GM23338 (cell line): Measurements from ENCODE around the gene LZTS3. TPM values are rescaled to one million over a fixed set of nuclear protein-coding genes. Genes with fewer than 3 reads are reported as not detected.

Experiments used
- ATAC-seq: fragments of 200-7000 bp; cut with Tn5 transposase; 3 replicates; pipeline ENCODE4 v1.9.1; 2020
- DNase-seq: peaks from one replicate; pipeline ENCODE4 v3.0.0-alpha.2; 2015; ENCODE audit warnings: low spot score
- H2AFZ ChIP-seq: fragments of 200-600 bp; sonication (generic); 2 replicates; pipeline ENCODE4 v1.8.0; 2016; ENCODE audit warnings: antibody characterized with exemption, mild to moderate bottlenecking, moderate library complexity
- H3F3A ChIP-seq: fragments of 200-600 bp; sonication (generic); replicated peaks from 2 replicates; pipeline ENCODE4 v1.8.0; 2017; ENCODE audit warnings: antibody characterized with exemption, mixed run types, low read depth
- H3K27ac ChIP-seq: fragments of 200-600 bp; sonication (generic); 2 replicates; pipeline ENCODE4 v1.6.1; 2016; ENCODE audit warnings: low read depth
- H3K27me3 ChIP-seq: fragments of 200-600 bp; sonication (generic); 2 replicates; pipeline ENCODE4 v1.8.0; 2016; ENCODE audit warnings: mild to moderate bottlenecking, mixed run types, moderate library complexity; ENCODE audit not compliant: insufficient read depth
- H3K36me3 ChIP-seq: fragments of 200-600 bp; sonication (generic); 2 replicates; pipeline ENCODE4 v1.8.0; 2016; ENCODE audit warnings: mild to moderate bottlenecking; ENCODE audit not compliant: insufficient read depth
- H3K4me1 ChIP-seq: fragments of 200-600 bp; sonication (generic); 2 replicates; pipeline ENCODE4 v1.8.0; 2016; ENCODE audit warnings: mild to moderate bottlenecking, moderate library complexity; ENCODE audit not compliant: insufficient read depth
- H3K4me2 ChIP-seq: fragments of 200-600 bp; sonication (generic); 2 replicates; pipeline ENCODE4 v1.7.1; 2017; ENCODE audit warnings: mixed run types
- H3K4me3 ChIP-seq: fragments of 200-600 bp; sonication (generic); 2 replicates; pipeline ENCODE4 v1.6.1; 2016; ENCODE audit warnings: mixed run types
- H3K79me2 ChIP-seq: fragments of 200-600 bp; sonication (generic); replicated peaks from 2 replicates; pipeline ENCODE4 v1.8.0; 2017; ENCODE audit warnings: mild to moderate bottlenecking; ENCODE audit not compliant: insufficient read depth
- H3K9me2 ChIP-seq: fragments of 200-600 bp; sonication (generic); 2 replicates; pipeline ENCODE4 v1.8.0; 2017; ENCODE audit not compliant: insufficient read depth
- H4K20me1 ChIP-seq: fragments of 200-600 bp; sonication (generic); replicated peaks from 2 replicates; pipeline ENCODE4 v1.8.0; 2017; ENCODE audit warnings: mild to moderate bottlenecking; ENCODE audit not compliant: insufficient read depth
- H3K27ac Mint-ChIP-seq: 2 replicates; pipeline ENCODE4 v1.8.0; 2020; ENCODE audit warnings: inconsistent platforms, mild to moderate bottlenecking, moderate library complexity, mixed read lengths
- H3K27me3 Mint-ChIP-seq: 3 replicates; pipeline ENCODE4 v1.8.0; 2022; ENCODE audit warnings: low read depth, mild to moderate bottlenecking, moderate library complexity, mixed read lengths, inconsistent platforms; ENCODE audit not compliant: insufficient read depth, poor library complexity
- H3K36me3 Mint-ChIP-seq: 3 replicates; pipeline ENCODE4 v1.8.0; 2021; ENCODE audit warnings: low read depth, mild to moderate bottlenecking, inconsistent platforms, moderate library complexity, mixed read lengths
- H3K4me1 Mint-ChIP-seq: 3 replicates; pipeline ENCODE4 v1.8.0; 2020; ENCODE audit warnings: mild to moderate bottlenecking, inconsistent platforms, mixed read lengths
- H3K4me3 Mint-ChIP-seq: 3 replicates; pipeline ENCODE4 v1.8.0; 2021; ENCODE audit warnings: moderate library complexity, mild to moderate bottlenecking, inconsistent platforms, mixed read lengths
- H3K9me3 Mint-ChIP-seq: 3 replicates; pipeline ENCODE4 v1.8.0; 2020; ENCODE audit warnings: moderate library complexity, mild to moderate bottlenecking, inconsistent platforms, mixed read lengths
- CTCF ChIP-seq, 2 experiments: fragments of 200-600 bp in 1 of 2; sonication (generic) in 1 of 2; conservative IDR thresholded peaks; 2 replicates each; pipeline versions ENCODE4 v1.5.1 to v1.6.1; 2016 to 2017; ENCODE audit warnings: antibody characterized with exemption in 2 of 2, low read depth in 2 of 2, mild to moderate bottlenecking in 2 of 2, moderate library complexity in 1 of 2
- EZH2 ChIP-seq: fragments of 200-600 bp; sonication (generic); IDR thresholded peaks from one replicate; pipeline ENCODE4 v1.8.0; 2017; ENCODE audit warnings: antibody characterized with exemption, mild to moderate bottlenecking, low read depth; ENCODE audit not compliant: unreplicated experiment
- JUNB ChIP-seq: IDR thresholded peaks from one replicate; pipeline ENCODE4 v1.6.1; 2016; ENCODE audit warnings: antibody characterized with exemption; ENCODE audit not compliant: unreplicated experiment
- NANOG ChIP-seq: IDR thresholded peaks from 2 replicates; pipeline ENCODE4 v1.6.1; 2016; ENCODE audit warnings: antibody characterized with exemption, borderline replicate concordance
- POLR2AphosphoS5 ChIP-seq: IDR thresholded peaks from 2 replicates; pipeline ENCODE4 v1.6.1; 2016; ENCODE audit warnings: antibody characterized with exemption, low read depth
- STAT1 ChIP-seq: IDR thresholded peaks from one replicate; pipeline ENCODE4 v1.6.1; 2016; ENCODE audit warnings: antibody characterized with exemption; ENCODE audit not compliant: unreplicated experiment
- ZNF114 ChIP-seq: fragments of 250-450 bp; sonication (Bioruptor Pico); IDR thresholded peaks from 2 replicates; pipeline ENCODE4 v1.5.0; 2020; ENCODE audit warnings: mild to moderate bottlenecking, moderate library complexity
- ZNF331 ChIP-seq: fragments of 250-450 bp; sonication (Bioruptor Pico); IDR thresholded peaks from 2 replicates; pipeline ENCODE4 v1.5.0; 2020; ENCODE audit warnings: low read depth, mild to moderate bottlenecking, moderate library complexity
- polyA plus RNA-seq: library from polyadenylated mRNA; unstranded; fragments of >200 nt; fragmentation: Nextera tagmentation; extraction: Ambion mirVana; gene quantifications from 2 replicates; pipeline ENCODE4 v1.2.1, GENCODE V29; 2016
- total RNA-seq: library from RNA; depleted of rRNA; stranded (reverse); fragments of >200 nt; shearing (Covaris generic); gene quantifications from 2 replicates; pipeline ENCODE4 v1.2.3, GENCODE V29; 2014
- TF ChIP-seq, protein P1 (sequence below): fragments of 250-450 bp; sonication (Bioruptor Pico); IDR thresholded peaks from 2 replicates; pipeline ENCODE4 v1.5.0; 2020; ENCODE audit warnings: mild to moderate bottlenecking, moderate library complexity

Gene LZTS3
- total and polyA plus RNA-seq, 2 experiments from 2014 or later, result 9.7 to 40.7 TPM

DNA sequence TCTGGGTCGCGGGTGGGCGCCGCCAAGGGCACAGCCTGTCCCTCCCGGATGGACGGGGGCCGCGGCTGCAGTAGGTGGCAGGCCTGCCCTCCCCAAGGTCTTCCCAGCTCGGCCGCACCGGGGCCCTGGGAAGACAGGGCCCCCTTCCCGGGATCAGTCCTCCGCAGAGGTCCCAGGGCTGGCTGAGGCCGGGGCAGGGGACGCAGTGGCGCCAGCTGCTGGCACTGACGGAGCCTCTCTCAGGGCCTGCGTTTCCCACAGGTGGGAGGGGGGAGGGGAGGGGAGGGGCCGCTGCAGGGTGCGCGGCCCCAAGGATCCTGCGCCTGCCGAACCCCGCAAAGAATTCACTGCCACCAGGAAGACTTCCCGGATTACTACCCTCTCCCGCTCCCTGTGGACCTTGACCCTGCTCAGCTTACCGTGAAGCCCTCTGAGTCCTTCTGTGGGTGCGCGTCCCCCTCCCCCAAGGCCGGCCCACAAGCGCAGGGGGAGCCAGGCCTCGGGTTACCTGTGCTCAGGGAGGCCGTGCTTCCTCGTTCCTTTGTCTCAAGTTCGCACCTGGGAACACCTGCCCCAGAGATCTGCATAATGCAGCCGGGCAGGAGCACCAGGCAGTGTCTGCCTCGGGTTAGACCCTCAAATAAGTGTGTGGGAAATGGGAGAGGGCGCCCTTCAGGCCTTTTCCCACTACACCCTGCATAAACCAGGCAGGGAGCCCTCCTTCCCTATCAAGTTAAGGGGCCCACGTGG lies 5.1 kb downstream of the LZTS3 start:
- Mint-ChIP-seq H3K4me3 (peak overlapping the region; percentile 80), H3K4me1 (peaks cover 37% of the 10 kb centered on the region), H3K36me3 (peaks cover 11% of the 10 kb centered on the region), H3K9me3 (no peaks in the 10 kb centered on the region), H3K27ac (peak overlapping the region; percentile 93), H3K27me3 (peaks cover 21% of the 10 kb centered on the region)
- Histone ChIP-seq H3K27ac (peak overlapping the region; percentile 80), H3K27me3 (peaks cover 5% of the 10 kb centered on the region; the same call in 1 of the 2 replicates), H3K4me1 (peaks cover 20% of the 10 kb centered on the region), H3F3A (0 out of 2 replicates have a peak, but pooled peaks cover 7% of the 10 kb centered on the region), H3K79me2 (no peaks in the 10 kb centered on the region), H2AFZ (peak overlapping the region; percentile 94; the same call in 1 of the 2 replicates), H3K36me3 (no peaks in the 10 kb centered on the region), H4K20me1 (no peaks in the 10 kb centered on the region), H3K4me3 (peak overlapping the region; percentile 62), H3K4me2 (peak overlapping the region; percentile 84), H3K9me2 (no peaks in the 10 kb centered on the region)
- TF ChIP-seq CTCF (conservative IDR thresholded peaks at IDR 0.05; ENCODE audit: low read depth in 2 of 2), result peak in 1 of 2 experiments; percentile 54; a peak in 2 of 4 replicates
- TF ChIP-seq ZNF331 (CRISPR knock-in tag), result no peak
- TF ChIP-seq POLR2AphosphoS5, result peak; percentile 30; the same call in 1 of the 2 replicates
- DNase-seq, result peak; percentile 91
- peak; percentile 76 for ATAC-seq

GRCh38 chr20:3167738-3168078 lies 5.6 kb downstream of the LZTS3 start:
- Histone ChIP-seq H3K9me2 (no peaks in the 10 kb centered on the region), H3K36me3 (no peaks in the 10 kb centered on the region), H3K79me2 (no peaks in the 10 kb centered on the region), H2AFZ (peak overlapping the region; percentile 94; the same call in 1 of the 2 replicates), H3F3A (0 out of 2 replicates have a peak, but pooled peaks cover 9% of the 10 kb centered on the region), H3K27me3 (peaks cover 5% of the 10 kb centered on the region; the same call in 1 of the 2 replicates), H3K4me2 (peak overlapping the region; percentile 84), H3K4me1 (peaks cover 20% of the 10 kb centered on the region), H3K4me3 (peak overlapping the region; percentile 62), H3K27ac (no peak overlapping the region), H4K20me1 (no peaks in the 10 kb centered on the region)
- H3K4me1 Mint-ChIP-seq, result peaks cover 42% of the 10 kb centered on the region
- H3K36me3 Mint-ChIP-seq, result peaks cover 12% of the 10 kb centered on the region
- ATAC-seq, result peak; percentile 14
- TF ChIP-seq NANOG (no peak), EZH2 (no peak), ZNF114 (CRISPR knock-in tag) (no peak), STAT1 (no peak), POLR2AphosphoS5 (no peak), JUNB (no peak)
- TF ChIP-seq, protein P1, sequence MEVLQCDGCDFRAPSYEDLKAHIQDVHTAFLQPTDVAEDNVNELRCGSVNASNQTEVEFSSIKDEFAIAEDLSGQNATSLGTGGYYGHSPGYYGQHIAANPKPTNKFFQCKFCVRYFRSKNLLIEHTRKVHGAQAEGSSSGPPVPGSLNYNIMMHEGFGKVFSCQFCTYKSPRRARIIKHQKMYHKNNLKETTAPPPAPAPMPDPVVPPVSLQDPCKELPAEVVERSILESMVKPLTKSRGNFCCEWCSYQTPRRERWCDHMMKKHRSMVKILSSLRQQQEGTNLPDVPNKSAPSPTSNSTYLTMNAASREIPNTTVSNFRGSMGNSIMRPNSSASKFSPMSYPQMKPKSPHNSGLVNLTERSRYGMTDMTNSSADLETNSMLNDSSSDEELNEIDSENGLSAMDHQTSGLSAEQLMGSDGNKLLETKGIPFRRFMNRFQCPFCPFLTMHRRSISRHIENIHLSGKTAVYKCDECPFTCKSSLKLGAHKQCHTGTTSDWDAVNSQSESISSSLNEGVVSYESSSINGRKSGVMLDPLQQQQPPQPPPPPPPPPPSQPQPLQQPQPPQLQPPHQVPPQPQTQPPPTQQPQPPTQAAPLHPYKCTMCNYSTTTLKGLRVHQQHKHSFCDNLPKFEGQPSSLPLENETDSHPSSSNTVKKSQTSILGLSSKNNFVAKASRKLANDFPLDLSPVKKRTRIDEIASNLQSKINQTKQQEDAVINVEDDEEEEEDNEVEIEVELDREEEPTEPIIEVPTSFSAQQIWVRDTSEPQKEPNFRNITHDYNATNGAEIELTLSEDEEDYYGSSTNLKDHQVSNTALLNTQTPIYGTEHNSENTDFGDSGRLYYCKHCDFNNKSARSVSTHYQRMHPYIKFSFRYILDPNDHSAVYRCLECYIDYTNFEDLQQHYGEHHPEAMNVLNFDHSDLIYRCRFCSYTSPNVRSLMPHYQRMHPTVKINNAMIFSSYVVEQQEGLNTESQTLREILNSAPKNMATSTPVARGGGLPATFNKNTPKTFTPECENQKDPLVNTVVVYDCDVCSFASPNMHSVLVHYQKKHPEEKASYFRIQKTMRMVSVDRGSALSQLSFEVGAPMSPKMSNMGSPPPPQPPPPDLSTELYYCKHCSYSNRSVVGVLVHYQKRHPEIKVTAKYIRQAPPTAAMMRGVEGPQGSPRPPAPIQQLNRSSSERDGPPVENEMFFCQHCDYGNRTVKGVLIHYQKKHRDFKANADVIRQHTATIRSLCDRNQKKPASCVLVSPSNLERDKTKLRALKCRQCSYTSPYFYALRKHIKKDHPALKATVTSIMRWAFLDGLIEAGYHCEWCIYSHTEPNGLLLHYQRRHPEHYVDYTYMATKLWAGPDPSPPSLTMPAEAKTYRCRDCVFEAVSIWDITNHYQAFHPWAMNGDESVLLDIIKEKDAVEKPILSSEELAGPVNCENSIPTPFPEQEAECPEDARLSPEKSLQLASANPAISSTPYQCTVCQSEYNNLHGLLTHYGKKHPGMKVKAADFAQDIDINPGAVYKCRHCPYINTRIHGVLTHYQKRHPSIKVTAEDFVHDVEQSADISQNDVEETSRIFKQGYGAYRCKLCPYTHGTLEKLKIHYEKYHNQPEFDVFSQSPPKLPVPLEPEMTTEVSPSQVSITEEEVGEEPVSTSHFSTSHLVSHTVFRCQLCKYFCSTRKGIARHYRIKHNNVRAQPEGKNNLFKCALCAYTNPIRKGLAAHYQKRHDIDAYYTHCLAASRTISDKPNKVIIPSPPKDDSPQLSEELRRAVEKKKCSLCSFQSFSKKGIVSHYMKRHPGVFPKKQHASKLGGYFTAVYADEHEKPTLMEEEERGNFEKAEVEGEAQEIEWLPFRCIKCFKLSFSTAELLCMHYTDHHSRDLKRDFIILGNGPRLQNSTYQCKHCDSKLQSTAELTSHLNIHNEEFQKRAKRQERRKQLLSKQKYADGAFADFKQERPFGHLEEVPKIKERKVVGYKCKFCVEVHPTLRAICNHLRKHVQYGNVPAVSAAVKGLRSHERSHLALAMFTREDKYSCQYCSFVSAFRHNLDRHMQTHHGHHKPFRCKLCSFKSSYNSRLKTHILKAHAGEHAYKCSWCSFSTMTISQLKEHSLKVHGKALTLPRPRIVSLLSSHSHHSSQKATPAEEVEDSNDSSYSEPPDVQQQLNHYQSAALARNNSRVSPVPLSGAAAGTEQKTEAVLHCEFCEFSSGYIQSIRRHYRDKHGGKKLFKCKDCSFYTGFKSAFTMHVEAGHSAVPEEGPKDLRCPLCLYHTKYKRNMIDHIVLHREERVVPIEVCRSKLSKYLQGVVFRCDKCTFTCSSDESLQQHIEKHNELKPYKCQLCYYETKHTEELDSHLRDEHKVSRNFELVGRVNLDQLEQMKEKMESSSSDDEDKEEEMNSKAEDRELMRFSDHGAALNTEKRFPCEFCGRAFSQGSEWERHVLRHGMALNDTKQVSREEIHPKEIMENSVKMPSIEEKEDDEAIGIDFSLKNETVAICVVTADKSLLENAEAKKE (CRISPR knock-in tag), result no peak
- H3K9me3 Mint-ChIP-seq, result no peaks in the 10 kb centered on the region
- DNase-seq, result peak; percentile 47
- H3K27me3 Mint-ChIP-seq, result peaks cover 21% of the 10 kb centered on the region
- peak overlapping the region; percentile 68 for H3K4me3 Mint-ChIP-seq
- H3K27ac Mint-ChIP-seq, result no peak overlapping the region
